SK-MEL-5 (cell line): Measurements from ENCODE around the gene VTI1A. TPM values are rescaled to one million over a fixed set of nuclear protein-coding genes. Genes with fewer than 3 reads are reported as not detected.
"Not testable (repeated sequence)": the region's sequence is repeated elsewhere in the genome, so short reads cannot be mapped to it uniquely, and the experiment has no call there.

Experiments
- DNase-seq: peaks from one replicate; pipeline ENCODE4 v3.0.0-alpha.2; 2016; ENCODE audit warnings: low read depth, low spot score
- in situ Hi-C: cut with HindIII; loops from 2 replicates; pipeline ENCODE4 v1.10.0; 2016; ENCODE audit warnings: low sequenced_read_pairs, high pct_unique_total_duplicates, low pct_unique_long_range_greater_than_20kb
- total RNA-seq: library from RNA; depleted of rRNA; stranded (reverse); fragments of >200 nt; shearing (Covaris generic); gene quantifications from 2 replicates; pipeline ENCODE4 v1.2.3, GENCODE V29; 2014

The VTI1A gene
- total RNA-seq, 1 experiment from 2014 or later, result 52.4 TPM

- DNase-seq, result no peak
- in situ Hi-C loops, result no loop called here
These were observed 79.1 kb downstream of the VTI1A start for GRCh38 chr10:112526139-112526538.

- DNase-seq, result peak; percentile 56
- in situ Hi-C loops, result no loop called here
These were observed 79.9 kb downstream of the VTI1A start for GRCh38 chr10:112526906-112527305.

- in situ Hi-C loops, result no loop called here
These were observed 81.2 kb downstream of the VTI1A start for GRCh38 chr10:112528235-112528634.

GRCh38 chr10:112531421-112531820, 84.4 kb downstream of the VTI1A start:
- in situ Hi-C loops, result no loop called here
- DNase-seq, result no peak

More at GRCh38 chr10:112528235-112528634, 81.2 kb downstream of the VTI1A start:
- no peak for DNase-seq

- peak; percentile 47 for DNase-seq
- in situ Hi-C loops, result no loop called here
These were observed 85.2 kb downstream of the VTI1A start for GRCh38 chr10:112532189-112532588.

- in situ Hi-C loops, result no loop called here
These were observed 85.9 kb downstream of the VTI1A start for GRCh38 chr10:112532956-112533355.

GRCh38 chr10:112533916-112534315, 86.9 kb downstream of the VTI1A start:
- in situ Hi-C loops, result no loop called here
- DNase-seq, result no peak

More at GRCh38 chr10:112532956-112533355, 85.9 kb downstream of the VTI1A start:
- DNase-seq, result no peak

- peak; percentile 42 for DNase-seq
- in situ Hi-C loops, result no loop called here
These were observed 88.5 kb downstream of the VTI1A start for GRCh38 chr10:112535531-112535951.

GRCh38 chr10:112536663-112537062, 89.6 kb downstream of the VTI1A start:
- in situ Hi-C loops, result no loop called here
- no peak for DNase-seq

- DNase-seq, result no peak
- in situ Hi-C loops, result no loop called here
These were observed 91.2 kb downstream of the VTI1A start for GRCh38 chr10:112538168-112538567.

GRCh38 chr10:112539340-112539739, 92.3 kb downstream of the VTI1A start:
- in situ Hi-C loops, result no loop called here
- DNase-seq, result peak; percentile 80

GRCh38 chr10:112542823-112543222, 95.8 kb downstream of the VTI1A start:
- DNase-seq, in situ Hi-C loops: not testable (repeated sequence)

GRCh38 chr10:112546474-112546873, 99.5 kb downstream of the VTI1A start:
- in situ Hi-C loops, result no loop called here
- no peak for DNase-seq

- no peak for DNase-seq
- in situ Hi-C loops, result no loop called here
These were observed 101.7 kb downstream of the VTI1A start for GRCh38 chr10:112548535-112549276.

- in situ Hi-C loops, result no loop called here
These were observed 105.6 kb downstream of the VTI1A start for GRCh38 chr10:112552593-112553110.

GRCh38 chr10:112553315-112553714, 106.3 kb downstream of the VTI1A start:
- in situ Hi-C loops, result no loop called here
- DNase-seq, result no peak

More at GRCh38 chr10:112552593-112553110, 105.6 kb downstream of the VTI1A start:
- DNase-seq, result peak; percentile 66

GRCh38 chr10:112554263-112554662, 107.2 kb downstream of the VTI1A start:
- DNase-seq, result no peak
- in situ Hi-C loops, result no loop called here

- in situ Hi-C loops, result no loop called here
- no peak for DNase-seq
These were observed 110.2 kb downstream of the VTI1A start for GRCh38 chr10:112557197-112557596.

GRCh38 chr10:112558476-112559142, 111.6 kb downstream of the VTI1A start:
- in situ Hi-C loops, result no loop called here
- no peak for DNase-seq
